ENCODE measurements around the gene GALNT9. TPM values are rescaled to one million over a fixed set of nuclear protein-coding genes. Genes with fewer than 3 reads are reported as not detected.

Gene GALNT9
- total and polyA plus RNA-seq, 5 donors from 2014 or later: 0.37 to 0.69 (median 0.64) TPM; not detected in 2

DNA sequence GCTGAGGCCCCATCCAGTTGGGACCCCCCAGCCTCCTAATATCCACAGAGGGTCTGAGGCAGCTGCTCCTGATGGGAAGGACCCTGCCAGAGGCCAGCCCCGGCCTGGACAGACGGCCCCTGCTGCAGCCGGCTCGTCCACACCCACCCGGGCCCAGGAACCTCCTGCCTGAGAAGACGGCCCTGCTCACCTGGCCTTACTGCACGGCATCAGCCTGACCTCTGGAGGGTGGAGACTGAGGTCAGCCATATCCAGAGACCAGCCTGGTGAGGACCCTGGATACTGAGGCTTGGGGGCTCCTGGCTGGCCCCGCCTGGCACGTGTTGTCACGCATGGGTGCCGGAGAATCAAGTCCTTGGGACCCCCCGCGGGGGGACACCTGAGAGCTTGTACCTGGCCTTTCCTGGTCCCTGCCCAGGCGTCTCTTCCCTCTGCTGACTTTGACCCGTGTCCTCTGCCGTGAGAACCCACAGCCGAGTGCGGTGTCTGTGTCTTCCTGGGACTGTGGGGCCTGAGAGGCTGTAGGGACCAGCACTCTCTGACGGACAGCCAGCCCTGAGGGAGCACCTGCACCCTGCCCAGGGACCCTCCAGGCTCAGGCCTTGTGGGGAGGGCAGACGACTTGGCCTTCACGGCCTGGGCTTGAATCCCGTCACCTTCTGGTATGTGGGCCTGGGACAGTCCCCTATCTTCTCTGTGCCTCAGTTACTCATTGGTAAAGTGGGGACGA, 127.8 kb downstream of the GALNT9 start:
- Mint-ChIP-seq H3K27ac (no peak overlapping the region), H3K4me3 (no peak overlapping the region), H3K36me3 (no peaks in the 10 kb centered on the region), H3K4me1 (peaks cover 0 to 9% (median 0%) of the 10 kb centered on the region in 4 donors), H3K9me3 (no peaks in the 10 kb centered on the region), H3K27me3 (peaks cover 26% of the 10 kb centered on the region)
- H3K4me1 ChIP-seq (ENCODE audit: control insufficient read depth, insufficient read depth, low read length, poor library complexity, severe bottlenecking): peaks cover 2% of the 10 kb centered on the region
- H3K36me3 ChIP-seq (ENCODE audit: control insufficient read depth, insufficient read depth, low read length): no peaks in the 10 kb centered on the region
- H3K27me3 ChIP-seq (ENCODE audit: control insufficient read depth, insufficient read depth, low read length): no peaks in the 10 kb centered on the region
- H3K4me3 ChIP-seq (ENCODE audit: low read depth, low read length): no peak overlapping the region
- DNase-seq: no peak
- no peak overlapping the region for H3K27ac ChIP-seq (ENCODE audit: insufficient read depth, low read length, poor library complexity, severe bottlenecking)
- ATAC-seq (ENCODE audit: low read depth in 2 of 2): no peak
- H3K9me3 ChIP-seq (ENCODE audit: control insufficient read depth in 2 of 2, low read length in 2 of 2): no peaks in the 10 kb centered on the region

DNA sequence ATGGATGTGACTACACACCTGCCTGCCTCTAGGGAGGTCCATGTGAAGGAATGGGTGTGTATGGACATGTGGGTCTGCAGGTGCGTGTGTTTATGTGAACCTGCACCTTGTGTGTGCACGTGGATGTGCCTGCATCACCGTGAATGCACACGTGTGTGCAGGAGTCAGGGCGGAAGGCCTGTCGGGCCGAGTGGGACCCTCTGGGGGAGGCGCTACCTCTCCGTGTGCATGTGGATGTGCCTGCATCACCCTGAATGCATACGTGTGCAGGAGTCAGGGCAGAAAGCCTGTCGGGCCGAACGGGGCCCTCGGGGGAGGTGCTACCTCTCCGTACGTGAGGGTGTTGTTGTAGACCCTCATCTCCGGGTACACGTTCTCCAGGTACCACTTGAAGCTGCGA, 128.6 kb downstream of the GALNT9 start:
- no peak overlapping the region for H3K4me3 ChIP-seq (ENCODE audit: low read depth, low read length)
- no peak for DNase-seq
- H3K9me3 ChIP-seq (ENCODE audit: control insufficient read depth in 2 of 2, low read length in 2 of 2): no peaks in the 10 kb centered on the region
- Mint-ChIP-seq H3K9me3 (no peaks in the 10 kb centered on the region), H3K4me3 (no peak overlapping the region), H3K36me3 (no peaks in the 10 kb centered on the region), H3K27ac (no peak overlapping the region), H3K27me3 (peaks cover 20% of the 10 kb centered on the region), H3K4me1 (peaks cover 0 to 6% (median 0%) of the 10 kb centered on the region in 4 donors)
- peaks cover 2% of the 10 kb centered on the region for H3K4me1 ChIP-seq (ENCODE audit: control insufficient read depth, insufficient read depth, low read length, poor library complexity, severe bottlenecking)
- H3K36me3 ChIP-seq (ENCODE audit: control insufficient read depth, insufficient read depth, low read length): no peaks in the 10 kb centered on the region
- no peak overlapping the region for H3K27ac ChIP-seq (ENCODE audit: insufficient read depth, low read length, poor library complexity, severe bottlenecking)
- H3K27me3 ChIP-seq (ENCODE audit: control insufficient read depth, insufficient read depth, low read length): no peaks in the 10 kb centered on the region
- ATAC-seq (ENCODE audit: low read depth in 2 of 2): no peak

DNA sequence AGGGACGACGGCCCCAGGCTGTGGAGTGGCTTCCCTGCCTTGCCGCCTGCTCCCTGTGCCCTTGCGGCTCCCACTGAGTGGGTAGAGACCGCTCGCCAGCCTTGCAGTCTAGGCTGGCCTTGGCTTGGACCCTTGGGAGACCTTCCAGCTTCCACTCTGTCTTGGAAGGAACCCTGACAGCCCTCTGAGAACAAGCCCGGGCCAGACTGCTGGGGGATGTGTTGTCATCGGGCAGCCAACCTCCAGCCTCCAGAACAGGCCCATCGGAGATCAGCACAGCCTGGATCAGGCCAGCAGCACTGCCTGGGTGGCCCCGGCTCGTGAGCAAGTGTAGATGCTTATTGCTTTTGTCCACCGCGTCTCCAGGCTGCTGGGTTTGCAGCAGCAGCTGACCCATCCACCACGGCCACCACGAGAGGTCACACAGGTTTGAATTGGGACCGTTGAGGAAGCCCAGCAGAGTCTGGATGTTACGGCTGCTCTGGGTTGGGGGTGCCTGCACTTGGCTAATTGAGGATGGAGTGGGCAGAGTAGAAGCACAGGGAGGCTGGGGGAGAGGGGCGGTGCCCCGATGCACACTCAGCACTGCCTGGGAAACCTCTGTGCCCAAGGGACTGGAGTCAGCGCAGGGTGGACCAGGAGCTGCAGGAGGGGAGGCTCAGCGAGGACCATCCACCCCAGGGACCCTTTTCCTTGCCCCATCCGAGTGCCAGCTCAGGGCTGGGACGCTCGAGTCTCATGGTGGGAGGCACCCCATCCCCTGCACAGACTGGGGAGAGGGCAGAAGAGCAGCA, 129.7 kb downstream of the GALNT9 start:
- H3K27ac Mint-ChIP-seq: peak overlapping the region in 1 of 3 donors; percentile 32
- peaks cover 17% of the 10 kb centered on the region for H3K27me3 Mint-ChIP-seq

DNA sequence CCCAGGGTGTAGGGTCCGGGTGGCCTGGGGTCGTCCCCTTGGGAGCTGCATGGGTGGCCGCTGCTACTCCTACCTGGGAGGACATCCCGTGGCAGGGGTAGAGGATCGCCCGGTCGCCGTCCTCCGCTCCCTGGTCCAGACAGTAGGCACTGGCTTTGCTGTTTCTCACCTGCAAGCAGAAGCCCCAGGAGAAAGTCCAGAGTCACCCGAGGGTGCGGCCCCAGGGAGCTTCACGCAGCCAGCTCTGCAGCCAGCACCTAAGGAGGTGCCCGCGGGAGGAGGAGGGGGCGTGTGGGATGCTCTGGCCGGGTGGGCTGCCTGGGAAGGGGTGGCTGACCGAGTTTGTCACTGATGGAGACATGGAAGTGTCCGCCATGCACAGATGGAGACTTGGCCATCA, 130.3 kb downstream of the GALNT9 start:
- no peak overlapping the region for H3K27ac Mint-ChIP-seq
- peaks cover 3% of the 10 kb centered on the region for H3K36me3 Mint-ChIP-seq
- Histone ChIP-seq H3K4me1 (ENCODE audit: control insufficient read depth, insufficient read depth, low read length, poor library complexity, severe bottlenecking) (no peaks in the 10 kb centered on the region), H3K36me3 (ENCODE audit: control insufficient read depth, insufficient read depth, low read length) (no peaks in the 10 kb centered on the region), H3K9me3 (ENCODE audit: control insufficient read depth in 2 of 2, low read length in 2 of 2) (peaks cover 0 to 4% of the 10 kb centered on the region in 2 experiments), H3K27ac (ENCODE audit: insufficient read depth, low read length, poor library complexity, severe bottlenecking) (no peak overlapping the region), H3K27me3 (ENCODE audit: control insufficient read depth, insufficient read depth, low read length) (no peaks in the 10 kb centered on the region), H3K4me3 (ENCODE audit: low read depth, low read length) (no peak overlapping the region)
- H3K4me3 Mint-ChIP-seq: no peak overlapping the region
- peaks cover 0 to 3% (median 0%) of the 10 kb centered on the region in 7 donors for H3K9me3 Mint-ChIP-seq
- no peaks in the 10 kb centered on the region for H3K4me1 Mint-ChIP-seq
- ATAC-seq (ENCODE audit: low read depth in 2 of 2) (no peak), DNase-seq (no peak)
- H3K27me3 Mint-ChIP-seq: peaks cover 10% of the 10 kb centered on the region

More for the DNA sequence above, 129.7 kb downstream of the GALNT9 start:
- no peaks in the 10 kb centered on the region for H3K36me3 Mint-ChIP-seq
- ATAC-seq (ENCODE audit: low read depth in 2 of 2) (no peak), DNase-seq (no peak)
- H3K9me3 Mint-ChIP-seq: no peaks in the 10 kb centered on the region
- no peaks in the 10 kb centered on the region for H3K27me3 ChIP-seq (ENCODE audit: control insufficient read depth, insufficient read depth, low read length)
- no peak overlapping the region for H3K4me3 ChIP-seq (ENCODE audit: low read depth, low read length)
- no peak overlapping the region for H3K4me3 Mint-ChIP-seq
- H3K4me1 Mint-ChIP-seq: peaks cover 0 to 4% (median 0%) of the 10 kb centered on the region in 4 donors
- H3K4me1 ChIP-seq (ENCODE audit: control insufficient read depth, insufficient read depth, low read length, poor library complexity, severe bottlenecking): no peaks in the 10 kb centered on the region
- H3K27ac ChIP-seq (ENCODE audit: insufficient read depth, low read length, poor library complexity, severe bottlenecking): no peak overlapping the region
- no peaks in the 10 kb centered on the region for H3K9me3 ChIP-seq (ENCODE audit: control insufficient read depth in 2 of 2, low read length in 2 of 2)
- no peaks in the 10 kb centered on the region for H3K36me3 ChIP-seq (ENCODE audit: control insufficient read depth, insufficient read depth, low read length)

DNA sequence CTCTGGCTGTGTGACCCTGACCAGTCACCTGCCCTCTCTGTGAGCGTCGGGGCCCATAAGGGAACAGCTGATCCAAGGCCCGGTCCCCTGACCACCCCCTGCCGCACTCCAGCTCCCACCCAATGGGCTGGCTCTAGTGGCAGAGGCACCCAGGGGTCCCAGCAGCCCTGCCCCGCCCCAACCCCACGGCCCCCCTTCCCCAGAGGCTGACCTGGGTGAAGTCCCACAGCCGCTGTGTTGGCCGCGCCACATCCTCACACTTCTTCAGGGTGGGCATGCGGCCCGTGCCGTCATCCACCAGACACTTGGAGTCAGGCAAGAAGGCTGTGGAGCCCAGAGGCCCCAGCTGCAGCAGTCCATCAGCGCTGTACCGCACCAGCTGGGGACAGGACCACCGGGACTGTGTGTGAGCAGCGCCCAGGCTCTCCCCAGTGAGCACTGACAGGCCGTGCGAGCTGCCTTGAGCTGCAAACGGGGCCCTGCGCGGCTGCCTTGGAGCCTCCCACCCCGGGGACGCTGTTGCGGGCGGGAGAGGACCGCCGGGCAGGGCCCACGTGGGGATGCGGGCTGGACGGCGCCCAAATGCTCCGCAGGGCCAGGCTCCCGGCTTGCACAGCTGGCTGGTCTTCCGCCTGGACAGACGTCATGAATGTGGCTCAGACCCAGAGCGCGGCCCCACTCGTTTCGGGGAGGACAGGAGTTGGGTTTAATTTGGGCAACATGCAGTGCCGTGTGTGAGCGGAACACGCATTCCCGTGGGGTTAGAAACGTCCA, 131.6 kb downstream of the GALNT9 start:
- Histone ChIP-seq H3K4me3 (ENCODE audit: low read depth, low read length) (no peak overlapping the region), H3K9me3 (ENCODE audit: control insufficient read depth in 2 of 2, low read length in 2 of 2) (peaks cover 0 to 14% of the 10 kb centered on the region in 2 experiments), H3K27ac (ENCODE audit: insufficient read depth, low read length, poor library complexity, severe bottlenecking) (no peak overlapping the region), H3K36me3 (ENCODE audit: control insufficient read depth, insufficient read depth, low read length) (no peaks in the 10 kb centered on the region), H3K4me1 (ENCODE audit: control insufficient read depth, insufficient read depth, low read length, poor library complexity, severe bottlenecking) (no peaks in the 10 kb centered on the region), H3K27me3 (ENCODE audit: control insufficient read depth, insufficient read depth, low read length) (no peaks in the 10 kb centered on the region)
- ATAC-seq (ENCODE audit: low read depth in 2 of 2) (no peak), DNase-seq (no peak)
- Mint-ChIP-seq H3K4me1 (no peaks in the 10 kb centered on the region), H3K4me3 (no peak overlapping the region), H3K27me3 (peaks cover 8% of the 10 kb centered on the region), H3K27ac (no peak overlapping the region), H3K36me3 (peaks cover 4% of the 10 kb centered on the region), H3K9me3 (peaks cover 0 to 9% (median 0%) of the 10 kb centered on the region in 7 donors)

DNA sequence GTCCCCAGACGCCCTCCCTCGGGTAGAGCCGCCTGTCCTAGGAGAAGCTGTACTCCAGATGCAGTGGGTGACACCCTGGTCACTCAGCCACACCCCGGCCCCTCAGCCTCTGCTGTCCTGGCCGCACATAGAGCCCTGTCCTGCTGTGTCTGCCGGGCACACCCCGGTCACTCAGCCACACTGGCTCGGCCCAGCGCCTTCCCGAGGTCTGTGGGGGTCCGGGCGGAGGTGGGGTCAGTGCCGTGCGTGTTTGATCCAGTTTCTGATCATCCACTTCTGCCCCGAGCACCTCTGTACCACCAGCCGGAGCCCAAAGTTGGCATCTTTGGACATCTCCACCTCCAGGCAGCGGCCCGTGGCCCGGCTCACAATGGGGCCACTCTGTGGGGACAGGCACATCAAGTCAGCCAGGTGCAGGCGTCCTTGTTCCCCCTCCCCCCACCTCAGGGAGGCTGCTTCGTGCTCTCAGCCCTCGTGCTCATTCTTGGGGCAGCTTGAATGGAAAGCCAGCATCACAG, 132.5 kb downstream of the GALNT9 start:
- H3K4me3 ChIP-seq (ENCODE audit: low read depth, low read length): no peak overlapping the region
- Mint-ChIP-seq H3K27ac (no peak overlapping the region), H3K9me3 (peaks cover 0 to 9% (median 0%) of the 10 kb centered on the region in 7 donors), H3K4me1 (no peaks in the 10 kb centered on the region), H3K27me3 (peaks cover 5% of the 10 kb centered on the region), H3K4me3 (no peak overlapping the region), H3K36me3 (peaks cover 4% of the 10 kb centered on the region)
- H3K4me1 ChIP-seq (ENCODE audit: control insufficient read depth, insufficient read depth, low read length, poor library complexity, severe bottlenecking): no peaks in the 10 kb centered on the region
- no peak overlapping the region for H3K27ac ChIP-seq (ENCODE audit: insufficient read depth, low read length, poor library complexity, severe bottlenecking)
- DNase-seq (no peak), ATAC-seq (ENCODE audit: low read depth in 2 of 2) (no peak)
- no peaks in the 10 kb centered on the region for H3K36me3 ChIP-seq (ENCODE audit: control insufficient read depth, insufficient read depth, low read length)
- no peaks in the 10 kb centered on the region for H3K27me3 ChIP-seq (ENCODE audit: control insufficient read depth, insufficient read depth, low read length)
- H3K9me3 ChIP-seq (ENCODE audit: control insufficient read depth in 2 of 2, low read length in 2 of 2): peaks cover 0 to 14% of the 10 kb centered on the region in 2 experiments

DNA sequence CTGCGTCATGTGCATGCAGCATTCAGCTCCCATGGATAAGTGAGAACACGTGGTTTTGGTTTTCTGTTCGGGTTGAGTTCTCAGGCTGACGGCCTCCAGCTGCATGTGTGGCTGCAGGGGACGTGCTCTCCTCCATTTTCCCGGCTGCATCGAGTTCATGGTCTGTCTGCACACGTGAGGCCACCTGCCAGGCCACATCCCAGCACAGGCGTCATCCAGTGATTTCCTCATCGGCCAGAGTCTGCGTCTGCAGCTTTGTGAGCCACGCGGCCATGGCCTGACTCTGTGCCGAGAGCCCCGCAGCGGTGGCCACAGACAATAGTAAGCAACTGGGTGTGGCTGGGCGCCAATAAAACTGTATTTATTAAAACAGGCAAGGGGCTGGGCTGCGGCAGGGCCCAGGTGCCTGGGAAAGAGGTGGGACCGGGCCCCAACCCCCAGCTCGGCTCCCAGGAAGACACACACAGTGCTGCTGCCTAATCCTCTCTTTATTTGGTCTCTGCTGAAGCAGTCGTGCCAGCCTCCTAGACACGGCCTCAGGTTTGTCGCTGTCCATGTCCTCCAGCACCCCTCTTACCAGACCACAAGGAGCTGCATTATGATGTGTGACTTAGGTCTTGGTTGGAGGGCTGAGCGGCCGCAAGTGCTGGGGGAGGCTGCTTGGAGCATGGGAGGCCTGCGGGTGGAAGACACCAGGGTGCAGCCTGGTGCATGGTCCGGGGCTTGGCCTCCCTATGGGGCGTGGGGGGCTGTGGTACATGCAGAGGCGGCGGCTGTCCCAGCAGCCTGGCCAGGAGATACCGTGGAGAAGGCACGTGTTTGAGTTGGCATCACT, 133.1 kb downstream of the GALNT9 start:
- Mint-ChIP-seq H3K4me3 (no peak overlapping the region), H3K4me1 (peaks cover 0 to 3% (median under 1%) of the 10 kb centered on the region in 4 donors), H3K9me3 (peaks cover 0 to 9% (median under 1%) of the 10 kb centered on the region in 7 donors), H3K27me3 (peaks cover 5% of the 10 kb centered on the region), H3K36me3 (peaks cover 4% of the 10 kb centered on the region), H3K27ac (no peak overlapping the region)
- no peaks in the 10 kb centered on the region for H3K27me3 ChIP-seq (ENCODE audit: control insufficient read depth, insufficient read depth, low read length)
- no peak overlapping the region for H3K4me3 ChIP-seq (ENCODE audit: low read depth, low read length)
- no peak for ATAC-seq (ENCODE audit: low read depth in 2 of 2)
- no peaks in the 10 kb centered on the region for H3K36me3 ChIP-seq (ENCODE audit: control insufficient read depth, insufficient read depth, low read length)
- no peak overlapping the region for H3K27ac ChIP-seq (ENCODE audit: insufficient read depth, low read length, poor library complexity, severe bottlenecking)
- H3K4me1 ChIP-seq (ENCODE audit: control insufficient read depth, insufficient read depth, low read length, poor library complexity, severe bottlenecking): no peaks in the 10 kb centered on the region
- peaks cover 0 to 14% of the 10 kb centered on the region in 2 experiments for H3K9me3 ChIP-seq (ENCODE audit: control insufficient read depth in 2 of 2, low read length in 2 of 2)
- no peak for DNase-seq
